NCI-H128 (cell line): ENCODE data around the gene DNAJC30.

Experiments used
- DNase-seq: peaks from one replicate; lab custom pipeline; 2025; ENCODE audit not compliant: unreplicated experiment; lab: John Stamatoyannopoulos, UW

Gene DNAJC30

DNA sequence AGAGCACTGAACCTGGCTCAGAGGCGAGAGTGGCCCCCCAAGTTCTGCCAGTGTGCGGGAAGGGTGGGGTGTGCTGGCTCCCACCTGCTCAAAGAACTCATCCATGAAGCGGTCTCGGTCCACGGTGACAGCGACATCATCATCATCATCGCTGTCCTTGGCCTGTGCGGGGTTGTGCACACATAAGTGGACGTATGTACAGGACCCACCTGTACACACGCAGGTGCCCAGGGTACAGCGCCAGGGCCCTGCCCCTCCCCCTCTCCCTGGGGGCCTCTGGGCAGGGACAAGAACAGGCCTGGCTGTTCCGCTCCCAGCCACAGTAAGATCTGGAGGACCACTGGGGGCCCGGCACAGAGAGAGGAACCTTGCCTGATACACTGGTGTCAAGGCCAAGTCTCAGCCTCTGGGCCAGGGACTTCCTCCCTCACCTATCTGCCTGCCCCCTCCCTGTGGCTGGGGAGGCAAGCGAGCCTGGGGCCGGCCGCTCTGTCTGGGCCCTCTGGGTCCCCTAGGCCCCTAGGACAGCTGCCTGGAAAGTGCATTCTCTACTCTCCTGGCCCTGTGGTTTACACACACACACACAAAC is 25.8 kb upstream of the DNAJC30 start:
- DNase-seq: no peak

DNA sequence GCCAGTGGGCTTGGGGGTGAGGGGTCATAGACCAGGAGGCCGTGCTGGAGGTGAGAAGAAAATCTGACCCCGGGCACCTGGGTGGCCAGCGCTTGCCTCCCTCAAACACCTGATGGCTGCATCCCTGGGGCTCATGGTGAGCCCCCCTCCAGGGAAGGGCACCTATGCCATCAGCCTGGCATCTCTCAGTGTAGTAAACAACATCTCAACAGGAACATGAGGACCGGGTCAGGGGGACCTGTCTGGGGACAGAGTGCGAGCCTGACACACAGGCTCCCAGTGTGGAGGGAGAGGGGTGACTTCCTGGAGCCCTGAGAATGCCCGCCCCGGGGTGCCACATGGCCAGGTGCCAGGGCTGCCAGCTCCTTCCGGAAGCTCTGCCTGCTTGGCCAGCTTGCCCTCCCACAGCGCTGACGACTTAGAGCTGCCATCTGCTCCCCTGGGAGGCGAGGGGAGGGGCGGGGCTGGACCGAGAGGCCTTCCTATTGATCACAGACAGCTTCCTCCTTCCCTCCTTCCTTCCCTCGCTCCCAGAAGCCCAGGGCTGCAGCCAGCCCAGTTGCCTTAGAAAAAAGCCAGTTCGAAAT is 23.9 kb upstream of the DNAJC30 start:
- DNase-seq: no peak

- no peak for DNase-seq
These were observed 23.1 kb upstream of the DNAJC30 start for GRCh38 chr7:73706126-73707044.

- no peak for DNase-seq
These were observed 22.3 kb upstream of the DNAJC30 start for GRCh38 chr7:73705551-73705920.

DNA sequence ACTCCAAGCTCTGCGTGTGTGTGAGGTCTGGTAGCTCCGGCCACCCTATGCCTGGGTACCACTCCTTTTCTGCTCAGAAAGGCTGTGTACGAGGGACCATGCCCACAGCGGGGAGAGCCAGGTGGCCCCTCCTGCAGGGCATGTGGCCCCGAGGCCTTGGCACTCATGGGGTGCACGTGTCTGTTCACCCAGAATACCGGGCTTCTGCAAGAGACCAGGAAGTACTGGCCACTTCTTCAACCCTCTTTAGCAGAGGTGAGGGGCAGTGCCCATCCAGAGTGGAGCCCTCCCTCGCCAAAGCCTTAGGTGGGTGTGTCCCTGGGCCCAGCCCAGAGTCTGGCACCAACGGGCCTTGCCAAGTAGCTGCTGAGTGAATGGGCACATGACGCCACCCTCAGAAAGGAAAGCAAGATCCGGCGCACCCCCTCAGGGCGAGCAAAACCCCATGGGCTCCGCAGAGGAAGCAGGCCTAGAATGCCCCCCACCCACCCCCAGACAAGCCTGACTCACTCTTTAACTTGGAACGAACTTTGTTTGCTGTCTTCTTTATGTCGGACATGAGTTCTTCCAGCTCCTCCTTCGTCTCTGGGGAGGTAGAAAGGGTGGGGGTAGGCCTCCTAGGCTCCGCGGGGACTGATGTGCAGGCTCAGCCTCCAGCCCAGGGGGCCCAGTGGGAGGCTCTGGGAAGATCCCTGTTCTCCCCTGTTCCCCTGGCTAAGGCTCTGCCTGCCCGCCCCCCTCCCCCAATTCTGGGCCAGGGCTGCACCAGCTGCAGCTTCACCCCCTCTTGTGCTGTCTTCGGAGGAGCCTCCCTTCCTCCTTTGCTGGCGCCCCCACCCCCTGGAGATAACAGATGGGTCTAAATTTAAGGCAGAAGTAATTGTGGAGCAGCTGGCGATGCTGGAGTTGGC is 21.6 kb upstream of the DNAJC30 start:
- no peak for DNase-seq

DNA sequence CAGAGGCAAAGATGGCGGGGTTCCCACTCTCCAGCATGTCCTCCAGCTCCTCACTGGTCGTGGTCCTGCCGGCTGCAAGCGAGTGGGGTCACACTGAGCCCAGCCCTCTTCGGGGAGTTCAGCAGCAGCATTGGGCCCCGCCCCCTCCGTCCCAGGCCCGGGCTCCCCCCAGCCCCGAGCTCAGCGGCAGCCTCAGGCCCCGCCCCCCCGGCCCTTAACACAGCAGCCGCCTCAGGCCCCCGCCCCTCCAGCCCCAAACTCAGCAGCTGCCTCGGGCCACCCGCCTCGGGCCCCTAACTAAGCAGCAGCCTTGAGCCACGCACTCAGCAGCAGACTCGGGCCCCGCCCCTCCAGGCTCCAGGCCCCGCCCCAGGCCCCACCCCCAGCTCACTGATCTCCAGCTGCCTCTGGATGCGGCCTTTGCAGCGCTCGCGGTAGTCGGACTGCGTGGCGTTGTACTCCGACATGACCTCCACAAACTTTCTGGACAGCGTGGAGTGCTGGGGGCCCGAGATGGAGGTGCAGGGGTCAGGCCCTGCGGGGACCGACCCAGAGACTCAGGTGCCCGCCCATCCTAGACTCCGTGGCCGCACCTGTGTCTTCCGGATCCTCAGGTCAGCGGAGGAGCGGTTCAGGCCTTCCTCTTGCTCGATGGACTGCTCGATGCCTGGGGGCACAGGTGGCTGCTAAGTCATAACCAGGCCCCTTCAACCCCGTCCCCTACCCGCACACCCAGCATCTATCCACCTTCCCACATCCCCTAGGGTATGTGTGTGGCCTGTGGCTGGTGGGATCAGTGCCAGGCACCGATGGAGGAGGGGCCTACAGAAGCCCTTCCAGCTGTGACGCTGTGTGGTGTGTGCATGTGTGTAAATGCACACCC is 20.7 kb upstream of the DNAJC30 start:
- DNase-seq: no peak

DNA sequence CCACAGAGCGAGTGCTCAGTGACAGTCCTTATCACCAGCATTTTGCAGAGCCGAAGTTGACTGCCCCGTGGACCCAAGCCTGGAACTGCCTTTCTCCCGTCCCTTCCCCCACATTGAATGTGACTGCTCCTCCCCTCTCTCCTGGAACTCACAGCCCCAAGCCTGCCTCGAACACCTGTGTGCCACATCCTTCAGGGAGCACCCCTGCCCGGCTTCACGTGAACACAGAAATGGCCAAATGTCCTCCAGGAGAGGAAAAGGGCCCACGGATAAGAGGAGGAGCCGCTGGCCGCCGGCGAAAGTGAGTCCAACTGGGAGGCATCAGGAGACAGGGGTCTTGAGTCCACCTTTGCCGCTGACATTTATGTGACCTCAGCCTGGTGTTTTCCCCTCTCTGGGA is 20.0 kb upstream of the DNAJC30 start:
- DNase-seq: no peak

- DNase-seq: no peak
These were observed 19.4 kb upstream of the DNAJC30 start for GRCh38 chr7:73702665-73703064.

DNA sequence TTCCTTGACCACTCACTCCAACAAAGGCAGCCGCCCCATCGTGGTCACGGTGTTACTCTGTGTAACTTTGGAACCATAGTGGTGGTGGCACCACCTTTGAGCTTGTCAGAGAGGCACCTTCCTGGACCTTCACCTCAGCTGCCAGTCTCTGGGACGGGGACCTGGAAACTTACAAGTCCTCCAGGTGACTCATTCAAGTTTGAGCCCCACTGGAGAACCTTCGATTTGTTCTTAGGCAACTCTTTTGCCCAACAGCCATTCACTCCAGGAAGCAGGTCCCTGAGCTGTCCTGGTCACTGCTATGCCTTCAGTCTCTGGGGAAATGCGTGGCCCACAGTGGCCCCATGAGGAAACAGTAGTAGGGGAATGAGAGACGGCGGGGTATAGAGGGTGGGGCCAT is 19.0 kb upstream of the DNAJC30 start:
- no peak for DNase-seq

GRCh38 chr7:73701357-73701995 is 18.2 kb upstream of the DNAJC30 start:
- no peak for DNase-seq

- no peak for DNase-seq
These were observed 17.4 kb upstream of the DNAJC30 start for GRCh38 chr7:73700581-73701134.

DNA sequence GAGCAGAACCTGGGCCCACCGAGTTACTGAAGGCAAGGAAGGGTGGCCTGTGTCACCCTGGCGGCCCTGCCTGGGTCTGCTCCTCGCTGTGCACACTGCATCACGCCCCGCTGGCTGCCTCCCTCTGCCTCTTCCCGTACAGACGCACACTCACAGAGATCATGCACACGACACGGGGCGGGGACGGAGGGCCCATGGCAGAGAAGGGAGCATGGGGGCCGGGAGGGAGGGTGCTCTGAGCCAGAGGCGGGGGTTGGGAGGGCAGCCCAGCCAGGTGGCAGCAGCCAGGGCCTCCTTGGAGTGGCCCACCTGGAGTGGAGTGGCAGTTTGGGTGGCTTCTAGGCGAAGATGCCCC is 16.8 kb upstream of the DNAJC30 start:
- DNase-seq: no peak

GRCh38 chr7:73699370-73700068 is 16.3 kb upstream of the DNAJC30 start:
- no peak for DNase-seq

DNA sequence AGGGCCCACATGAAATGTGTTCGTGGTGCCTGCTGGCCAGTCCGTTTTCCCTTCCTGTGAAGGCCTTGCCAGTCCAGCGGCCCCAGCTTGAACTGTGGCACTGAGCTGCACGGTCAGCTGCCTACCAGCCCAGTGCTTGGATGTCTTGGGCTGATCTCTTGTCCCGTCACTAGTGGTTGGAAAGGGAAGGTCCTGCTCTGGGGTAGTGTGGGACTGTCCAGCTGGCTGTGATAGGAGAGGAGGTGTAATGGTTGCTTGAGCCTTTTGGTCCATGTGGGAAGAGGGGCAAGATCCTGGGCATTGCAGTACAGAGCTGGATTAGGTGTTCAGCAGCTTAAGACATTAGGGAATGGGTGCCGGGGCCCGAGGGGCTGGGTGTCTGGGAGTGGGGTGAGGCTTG is 15.2 kb upstream of the DNAJC30 start:
- no peak for DNase-seq

- DNase-seq: no peak
These were observed 13.1 kb upstream of the DNAJC30 start for GRCh38 chr7:73696372-73696771.

DNA sequence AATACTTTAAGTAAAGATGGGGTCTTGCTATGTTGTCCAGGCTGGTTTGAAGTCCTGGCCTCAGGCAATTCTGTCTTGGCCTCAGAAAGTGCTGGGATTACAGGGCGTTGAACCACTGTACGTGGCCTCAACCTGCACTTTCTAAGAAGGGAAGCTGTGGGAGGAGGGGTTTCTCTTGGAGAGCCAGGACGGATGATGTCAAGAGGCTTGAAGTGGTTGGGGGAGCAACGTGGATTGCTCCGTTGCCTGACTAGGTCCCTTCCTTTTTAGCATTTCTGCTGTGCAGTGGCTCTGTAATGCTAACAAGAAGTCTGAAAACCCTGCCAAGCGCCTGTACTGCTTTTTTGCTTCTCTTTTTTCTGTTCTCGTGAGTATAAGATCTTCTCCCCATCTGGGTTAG is 7.4 kb upstream of the DNAJC30 start:
- DNase-seq: no peak

GRCh38 chr7:73688288-73688687 is 5.0 kb upstream of the DNAJC30 start:
- DNase-seq: no peak

GRCh38 chr7:73685311-73685710 is 2.1 kb upstream of the DNAJC30 start:
- no peak for DNase-seq
